Measurements from ENCODE around the gene CTSK. TPM values are rescaled to one million over a fixed set of nuclear protein-coding genes. Genes with fewer than 3 reads are reported as not detected.
A peak's percentile ranks its signal among the peaks of the same experiment; 100 is the strongest.

The CTSK gene
- total RNA-seq, 1 experiment from 2014 or later, result 4.2 TPM

- Histone ChIP-seq H3K56ac (ENCODE audit: insufficient read length, low read depth, low read length) (no peak overlapping the region), H2BK12ac (ENCODE audit: insufficient read length, low read depth, low read length) (no peak overlapping the region), H2AFZ (ENCODE audit: low read length) (no peak overlapping the region), H2AK5ac (ENCODE audit: insufficient read length, low read length) (no peak overlapping the region), H3K27ac (ENCODE audit: insufficient read length, low read depth, low read length) (no peak overlapping the region), H2BK15ac (ENCODE audit: low read depth, low read length) (no peak overlapping the region), H3K4me2 (ENCODE audit: insufficient read depth, insufficient read length, low read length) (no peak overlapping the region), H4K91ac (ENCODE audit: insufficient read length, low read depth, low read length) (no peak overlapping the region), H2BK5ac (ENCODE audit: insufficient read length, low read length) (no peak overlapping the region), H3K4ac (ENCODE audit: low read depth, low read length) (no peak overlapping the region), H3K4me1 (ENCODE audit: insufficient read depth, low read length) (peaks cover 13% of the 10 kb centered on the region; the same call in 1 of the 2 replicates), H2BK120ac (ENCODE audit: low read depth, low read length, poor library complexity, severe bottlenecking) (no peak overlapping the region), H3K14ac (ENCODE audit: insufficient read depth, low read length) (no peak overlapping the region), H3K9me3 (ENCODE audit: control insufficient read depth, low read depth, low read length) (no peaks in the 10 kb centered on the region), H3T11ph (ENCODE audit: low read length) (no peak overlapping the region), H4K8ac (replicated peaks; ENCODE audit: insufficient read length, low read depth, low read length) (no peak overlapping the region), H4K5ac (ENCODE audit: insufficient read length, low read depth, low read length) (no peak overlapping the region), H3K23ac (ENCODE audit: insufficient read length, low read depth, low read length) (no peak overlapping the region), H3K18ac (ENCODE audit: insufficient read length, low read depth, low read length) (no peak overlapping the region), H3K9ac (ENCODE audit: extremely low read depth, insufficient read length, low read length) (no peak overlapping the region), H2BK20ac (ENCODE audit: low read depth, low read length, poor library complexity, severe bottlenecking) (no peak overlapping the region), H3K23me2 (ENCODE audit: insufficient read length, low read depth, low read length, poor library complexity, severe bottlenecking) (no peaks in the 10 kb centered on the region), H4K20me1 (ENCODE audit: control insufficient read depth, insufficient read depth, insufficient read length) (no peaks in the 10 kb centered on the region), H3K27me3 (ENCODE audit: insufficient read depth, low read length) (no peaks in the 10 kb centered on the region), H3K79me2 (ENCODE audit: insufficient read depth, low read length) (no peaks in the 10 kb centered on the region), H3K79me1 (ENCODE audit: insufficient read depth, low read depth, low read length, poor library complexity, severe bottlenecking) (no peaks in the 10 kb centered on the region)
- no peaks in the 10 kb centered on the region for H3K9me3 Mint-ChIP-seq
- no peak for TF ChIP-seq CTCF (conservative IDR thresholded peaks at IDR 0.05)
- H3K27me3 Mint-ChIP-seq (ENCODE audit: low read depth), result no peaks in the 10 kb centered on the region
- no CpG with 5 or more reads among the region's 7 CpGs for WGBS (ENCODE audit: extremely low coverage, insufficient read length, low lambda C conversion rate)
- peaks cover 29 to 32% of the 10 kb centered on the region in 2 experiments for H3K4me1 Mint-ChIP-seq
- peak overlapping the region in 1 of 2 experiments; percentile 72; a peak in 4 of 5 replicates for H3K4me3 Mint-ChIP-seq
- no peak for DNase-seq
- no peak overlapping the region; a peak in 1 of 7 replicates for H3K27ac Mint-ChIP-seq
- no peaks in the 10 kb centered on the region; a peak in 2 of 7 replicates for H3K36me3 Mint-ChIP-seq (ENCODE audit: insufficient read depth in 1 of 3, low read depth in 3 of 3)
These were observed 624 bp downstream of the CTSK start for GRCh38 chr1:150807249-150808023.
